GM21717 (cell line): Measurements from ENCODE around the gene TIMM44.
A peak's percentile ranks its signal among the peaks of the same experiment; 100 is the strongest.
"Not testable (repeated sequence)": the region's sequence is repeated elsewhere in the genome, so short reads cannot be mapped to it uniquely, and the experiment has no call there.

Experiments used
- ATAC-seq: cut with Tn5 transposase; IDR thresholded peaks from one replicate; pipeline ENCODE4 v1.9.1; 2021; ENCODE audit warnings: mild to moderate bottlenecking, moderate library complexity; ENCODE audit not compliant: unreplicated experiment

Gene TIMM44

DNA sequence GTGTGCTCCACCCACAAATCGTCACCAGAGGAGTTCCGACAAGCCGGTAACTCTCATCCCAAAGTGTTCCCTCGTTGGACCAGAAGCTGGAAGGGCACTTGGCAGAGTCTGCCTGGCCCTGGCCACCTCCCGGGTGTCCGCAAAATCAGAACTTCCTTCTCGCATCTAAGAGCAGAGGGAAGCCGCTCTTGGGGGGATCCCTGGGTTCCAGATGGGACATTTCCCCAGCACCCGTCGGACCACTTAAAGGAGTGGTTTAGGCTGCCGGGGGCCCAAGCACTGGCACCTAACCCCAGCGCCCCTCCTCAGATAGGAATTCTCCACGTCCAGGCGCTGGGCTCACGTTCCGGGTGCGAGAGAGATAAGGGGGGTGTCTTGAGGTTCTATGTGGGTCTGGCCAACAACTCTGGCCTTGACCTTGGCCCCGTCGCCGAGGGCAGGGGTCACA lies 40.6 kb downstream of the TIMM44 start:
- peak; percentile 11 for ATAC-seq

DNA sequence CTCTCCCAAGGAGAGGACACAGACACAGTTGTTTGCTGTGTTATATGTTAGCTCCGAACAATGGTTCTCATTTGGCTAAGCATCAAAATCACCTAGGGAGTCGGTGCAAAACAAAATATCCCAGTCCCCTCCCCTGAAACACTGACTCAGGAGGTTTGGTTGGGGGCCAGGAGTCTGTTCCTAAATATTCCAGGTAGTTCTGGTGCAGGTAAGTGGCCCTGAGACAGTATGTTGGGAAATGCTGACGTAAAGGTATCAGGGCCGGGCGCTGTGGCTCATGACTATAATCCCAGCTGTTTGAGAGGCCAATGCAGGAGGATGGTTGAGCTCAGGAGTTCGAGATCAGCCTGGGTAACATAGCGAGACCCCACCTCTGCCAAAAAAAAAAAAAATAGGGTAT lies 42.1 kb downstream of the TIMM44 start:
- no peak for ATAC-seq

DNA sequence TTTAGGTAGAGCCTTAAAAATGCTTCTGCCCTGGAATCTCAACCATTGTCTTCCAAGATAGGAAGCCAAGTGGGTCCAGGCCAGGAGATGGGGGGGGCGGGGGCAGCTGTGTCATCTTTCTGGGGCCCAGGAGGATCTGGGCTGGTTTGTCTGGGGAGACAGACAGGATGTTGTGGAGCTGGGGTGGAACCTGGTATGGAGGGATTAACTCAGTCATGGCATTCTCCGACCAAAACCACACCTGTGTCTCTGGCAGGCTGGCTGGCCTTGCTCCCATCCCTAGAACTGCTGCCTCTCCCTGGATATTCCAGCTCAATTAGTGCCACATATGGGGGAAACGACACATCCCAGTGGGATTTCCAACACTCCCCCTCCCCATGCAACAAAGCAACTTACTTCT lies 42.5 kb downstream of the TIMM44 start:
- no peak for ATAC-seq

DNA sequence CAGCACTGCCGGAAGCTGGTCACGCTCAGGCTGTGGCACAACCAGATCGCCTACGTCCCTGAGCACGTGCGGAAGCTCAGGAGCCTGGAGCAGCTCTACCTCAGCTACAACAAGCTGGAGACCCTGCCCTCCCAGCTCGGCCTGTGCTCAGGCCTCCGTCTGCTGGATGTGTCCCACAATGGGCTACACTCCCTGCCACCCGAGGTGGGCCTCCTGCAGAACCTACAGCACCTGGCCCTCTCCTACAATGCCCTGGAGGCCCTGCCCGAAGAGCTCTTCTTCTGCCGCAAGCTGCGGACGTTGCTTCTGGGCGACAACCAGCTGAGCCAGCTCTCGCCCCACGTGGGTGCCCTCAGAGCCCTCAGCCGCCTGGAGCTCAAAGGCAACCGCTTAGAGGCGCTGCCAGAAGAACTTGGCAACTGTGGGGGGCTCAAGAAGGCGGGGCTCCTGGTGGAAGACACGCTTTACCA lies 43.0 kb downstream of the TIMM44 start:
- no peak for ATAC-seq

DNA sequence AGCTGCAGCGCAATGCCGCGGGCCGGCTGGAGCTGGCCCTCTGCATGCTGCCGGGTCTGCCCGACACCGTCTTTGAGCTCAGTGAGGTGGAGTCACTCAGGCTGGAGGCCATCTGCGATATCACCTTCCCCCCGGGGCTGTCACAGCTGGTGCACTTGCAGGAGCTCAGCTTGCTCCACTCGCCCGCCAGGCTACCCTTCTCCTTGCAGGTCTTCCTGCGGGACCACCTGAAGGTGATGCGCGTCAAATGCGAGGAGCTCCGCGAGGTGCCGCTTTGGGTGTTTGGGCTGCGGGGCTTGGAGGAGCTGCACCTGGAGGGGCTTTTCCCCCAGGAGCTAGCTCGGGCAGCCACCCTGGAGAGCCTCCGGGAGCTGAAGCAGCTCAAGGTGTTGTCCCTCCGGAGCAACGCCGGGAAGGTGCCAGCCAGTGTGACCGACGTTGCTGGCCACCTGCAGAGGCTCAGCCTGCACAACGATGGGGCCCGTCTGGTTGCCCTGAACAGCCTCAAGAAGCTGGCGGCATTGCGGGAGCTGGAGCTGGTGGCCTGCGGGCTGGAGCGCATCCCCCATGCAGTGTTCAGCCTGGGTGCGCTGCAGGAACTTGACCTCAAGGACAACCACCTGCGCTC lies 43.6 kb downstream of the TIMM44 start:
- no peak for ATAC-seq

DNA sequence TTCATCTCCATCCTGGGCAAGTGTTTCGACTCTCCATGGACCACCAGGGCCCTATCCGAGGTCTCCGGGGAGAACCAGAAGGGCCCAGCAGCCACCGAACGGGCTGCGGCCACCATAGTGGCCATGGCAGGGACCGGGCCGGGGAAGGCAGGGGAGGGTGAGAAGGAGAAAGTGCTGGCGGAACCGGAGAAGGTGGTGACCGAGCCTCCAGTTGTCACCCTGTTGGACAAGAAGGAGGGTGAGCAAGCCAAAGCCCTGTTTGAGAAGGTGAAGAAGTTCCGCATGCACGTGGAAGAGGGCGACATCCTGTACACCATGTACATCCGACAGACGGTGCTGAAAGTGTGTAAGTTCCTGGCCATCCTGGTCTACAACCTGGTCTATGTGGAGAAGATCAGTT lies 44.5 kb downstream of the TIMM44 start:
- no peak for ATAC-seq

DNA sequence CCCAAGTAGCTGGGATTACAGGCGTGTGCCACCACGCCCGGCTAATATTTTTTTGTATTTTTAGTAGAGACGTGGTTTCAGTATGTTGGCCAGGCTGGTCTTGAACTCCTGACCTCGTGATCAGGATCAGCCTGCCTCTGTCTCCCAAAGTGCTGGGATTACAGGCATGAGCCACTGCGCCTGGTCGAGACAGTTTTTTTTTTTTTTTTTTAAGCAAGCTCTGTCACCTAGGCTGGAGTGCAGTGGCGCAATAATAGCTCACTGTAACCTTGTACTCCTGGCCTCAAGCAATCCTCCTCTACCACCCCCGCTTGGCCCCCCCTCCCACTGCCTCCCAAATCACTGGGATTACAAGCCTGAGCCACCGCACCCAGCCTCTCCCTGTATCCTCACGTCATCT lies 46.2 kb downstream of the TIMM44 start:
- ATAC-seq, result no peak

DNA sequence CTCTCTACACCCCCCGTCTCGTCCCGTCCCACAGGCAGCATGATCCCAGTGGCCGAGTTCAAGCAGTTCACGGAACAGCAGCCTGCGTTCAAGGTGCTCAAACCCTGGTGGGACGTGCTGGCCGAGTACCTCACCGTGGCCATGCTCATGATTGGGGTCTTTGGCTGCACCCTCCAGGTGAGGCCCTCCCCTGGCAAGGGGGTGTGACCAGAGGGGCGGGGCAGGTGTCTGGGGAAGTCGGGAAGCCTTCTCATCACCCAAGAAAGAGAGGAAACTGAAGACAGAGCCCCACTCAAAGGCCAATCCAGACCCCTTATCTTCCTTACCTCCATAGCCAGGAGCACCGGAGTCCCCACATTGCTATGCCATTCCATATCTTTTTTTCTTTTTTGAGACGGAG lies 47.9 kb downstream of the TIMM44 start:
- no peak for ATAC-seq

DNA sequence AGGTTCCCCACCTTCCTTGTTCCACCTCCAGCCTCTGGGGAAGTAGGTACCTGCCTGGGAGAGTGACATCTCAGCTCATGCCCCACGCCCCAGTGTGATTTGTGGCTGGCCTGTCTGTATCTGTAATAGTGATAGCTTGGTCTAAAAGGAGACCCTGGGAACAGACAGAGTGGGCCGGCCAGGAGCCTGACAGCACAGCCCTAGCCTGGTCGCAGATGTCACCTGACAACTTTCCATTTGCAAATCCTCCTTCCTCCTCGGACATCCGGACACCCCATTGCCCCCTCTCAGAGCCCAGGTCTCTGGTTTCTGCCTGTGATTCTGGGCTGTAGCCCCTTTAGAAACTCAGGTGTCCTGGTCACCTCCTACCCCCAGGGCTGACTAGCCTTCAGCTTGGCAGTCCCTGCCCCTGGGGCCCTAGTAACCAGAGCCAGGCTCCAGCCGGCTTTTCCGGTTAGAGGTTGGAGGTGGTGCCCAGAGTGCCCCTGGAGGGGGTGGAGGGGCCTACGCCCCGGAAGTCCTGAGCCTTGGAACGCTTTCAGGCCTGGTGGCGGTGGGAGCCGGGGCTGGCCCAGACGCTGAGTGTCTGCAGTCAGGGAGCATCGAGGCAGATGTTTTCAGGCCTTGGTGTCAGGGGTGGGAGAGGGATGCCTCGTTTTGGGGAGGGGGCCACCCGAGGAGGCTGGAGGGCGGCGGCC lies 48.7 kb downstream of the TIMM44 start:
- no peak for ATAC-seq

DNA sequence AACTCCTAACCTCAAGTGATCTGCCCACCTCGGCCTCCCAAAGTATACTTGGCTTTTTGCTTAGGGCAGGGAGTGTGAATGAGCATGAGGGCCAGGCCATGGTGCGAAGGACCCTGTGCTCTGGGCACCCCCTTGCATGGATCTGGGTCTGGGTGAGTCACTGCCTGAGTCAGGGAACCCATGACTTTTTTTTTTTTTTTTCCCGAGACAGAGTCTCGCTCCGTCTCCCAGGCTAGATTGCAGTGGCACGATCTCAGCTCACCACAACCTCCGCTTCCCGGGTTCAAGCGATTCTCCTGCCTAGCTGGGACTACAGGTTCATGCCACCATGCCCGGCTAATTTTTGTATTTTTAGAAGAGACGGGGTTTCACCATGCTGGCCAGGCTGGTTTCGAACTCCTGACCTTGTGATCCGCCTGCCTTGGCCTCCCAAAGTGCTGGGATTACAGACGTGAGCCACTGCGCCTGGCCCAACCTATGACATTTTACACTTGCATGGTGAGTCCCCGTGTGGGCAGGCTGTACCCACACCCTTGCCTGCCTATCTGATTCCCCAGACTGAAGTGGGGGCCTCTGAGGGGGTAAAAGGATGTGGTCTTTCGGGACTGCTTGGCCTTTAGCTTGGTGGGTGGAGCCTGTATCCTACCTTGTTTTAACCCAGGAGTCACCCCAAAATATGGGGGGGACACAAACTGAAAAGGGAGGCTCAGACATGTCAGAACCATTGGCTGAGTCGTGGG lies 49.9 kb downstream of the TIMM44 start:
- ATAC-seq, result not testable (repeated sequence)

DNA sequence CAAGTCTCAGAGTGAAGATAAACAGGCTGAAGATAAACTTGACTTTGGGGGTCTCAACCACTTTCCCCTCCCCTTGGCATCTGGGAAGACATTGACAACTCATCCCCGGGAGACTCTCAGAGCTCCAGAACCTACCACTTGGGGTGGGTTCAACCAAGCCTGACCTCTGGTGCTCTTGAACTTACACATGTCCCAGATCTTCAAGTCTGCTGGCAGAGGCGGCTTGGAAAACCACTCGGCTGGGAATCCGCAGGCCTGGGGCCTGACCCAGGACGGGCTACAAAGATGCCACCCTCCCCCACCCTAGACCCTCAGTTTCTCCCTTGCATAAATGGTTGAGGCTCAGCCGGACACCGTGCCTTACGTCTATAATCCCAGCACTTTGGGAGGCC lies 54.6 kb downstream of the TIMM44 start:
- ATAC-seq, result no peak

DNA sequence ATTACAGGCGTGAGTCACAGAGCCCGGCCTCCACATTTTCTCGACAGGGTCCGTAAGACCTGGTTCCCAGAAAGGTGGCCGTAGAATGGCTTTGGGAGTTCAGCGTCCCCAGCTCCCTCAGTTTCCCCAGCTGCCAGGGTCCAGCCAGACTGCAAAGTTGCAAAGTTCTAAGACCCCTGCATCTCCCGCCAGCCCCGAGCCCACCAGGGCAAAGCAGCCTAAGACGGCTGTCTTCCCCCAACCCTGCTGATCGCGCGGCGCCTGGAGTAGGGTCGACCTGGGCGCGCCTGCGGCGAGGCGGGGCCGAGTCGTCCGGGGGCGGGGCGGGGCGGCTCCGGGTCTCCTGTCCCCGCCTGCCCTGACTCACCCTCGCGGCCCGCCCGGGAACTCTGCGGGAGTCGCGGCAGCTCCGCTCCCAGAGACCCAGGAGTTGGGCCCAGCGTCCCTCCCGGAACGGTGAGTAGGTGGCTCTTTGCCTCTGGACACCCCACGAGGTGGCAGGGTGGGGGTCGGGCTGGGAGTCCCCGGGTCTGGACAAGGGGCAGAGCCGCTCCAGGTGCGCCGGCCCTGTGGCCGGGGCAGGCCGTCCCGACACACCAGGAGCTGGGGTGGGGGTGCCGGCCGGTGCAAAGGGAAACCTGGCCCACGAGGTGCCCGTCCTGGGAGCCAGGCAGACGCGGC lies 55.2 kb downstream of the TIMM44 start, which contains the start of gene LRRC8E:
LRRC8E (plus strand) TSS at position 366 of the 681 bp plus-strand sequence. CDS start 7,094 bp downstream, outside the sequence.
- ATAC-seq, result no peak

DNA sequence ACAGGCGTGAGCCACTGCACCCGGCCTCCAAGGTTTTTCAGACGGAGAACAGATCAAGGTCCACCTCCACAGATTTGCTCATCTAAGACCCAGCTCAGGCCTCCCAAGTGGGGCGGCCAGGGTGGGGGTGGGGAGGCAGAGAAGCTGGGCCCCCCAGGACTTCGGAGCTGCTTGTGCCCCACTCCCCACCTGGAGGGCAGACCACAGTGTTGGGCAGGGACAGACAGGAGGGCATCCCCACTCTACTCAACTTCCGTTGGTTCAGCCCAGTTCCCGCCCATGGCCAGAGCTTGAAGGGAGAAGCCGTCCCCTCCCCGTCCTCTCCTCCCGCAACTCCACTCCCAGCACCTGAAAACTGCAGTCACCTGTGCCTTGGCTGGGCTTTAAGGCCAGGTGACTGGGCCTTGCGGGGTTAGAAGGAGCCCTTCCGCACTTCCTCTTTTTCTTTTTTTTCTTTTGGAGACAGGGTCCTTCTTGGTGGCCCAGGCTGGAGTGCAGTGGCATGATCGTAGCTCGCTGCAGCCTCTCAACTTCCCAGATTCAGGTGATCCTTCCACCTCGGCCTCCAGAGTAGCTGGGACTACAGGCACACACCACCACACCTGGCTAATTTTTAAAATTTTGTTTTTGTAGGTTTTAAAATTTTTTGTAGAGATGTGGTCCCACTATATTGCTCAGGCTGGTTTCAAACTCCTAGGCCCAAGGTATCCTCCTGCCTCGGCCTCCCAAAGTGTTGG lies 55.9 kb downstream of the TIMM44 start:
- no peak for ATAC-seq

DNA sequence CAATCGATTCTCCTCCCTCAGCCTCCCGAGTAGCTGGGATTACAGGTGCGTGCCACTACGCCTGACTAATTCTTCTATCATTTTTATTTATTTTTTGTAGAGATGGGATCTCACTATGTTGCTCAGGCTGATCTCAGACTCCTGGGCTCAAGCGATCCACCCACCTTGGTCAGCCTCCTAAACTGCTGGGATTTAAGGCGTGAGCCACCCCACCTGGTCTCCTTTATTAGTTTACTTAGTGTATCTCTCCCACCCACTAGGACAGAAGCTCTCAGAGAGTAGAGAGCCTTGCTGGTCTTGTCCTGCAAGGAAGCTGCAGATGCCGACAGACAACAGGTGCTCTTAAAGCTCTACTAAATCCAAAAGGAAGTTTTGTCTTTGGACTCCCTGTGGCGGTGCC lies 57.6 kb downstream of the TIMM44 start:
- no peak for ATAC-seq

DNA sequence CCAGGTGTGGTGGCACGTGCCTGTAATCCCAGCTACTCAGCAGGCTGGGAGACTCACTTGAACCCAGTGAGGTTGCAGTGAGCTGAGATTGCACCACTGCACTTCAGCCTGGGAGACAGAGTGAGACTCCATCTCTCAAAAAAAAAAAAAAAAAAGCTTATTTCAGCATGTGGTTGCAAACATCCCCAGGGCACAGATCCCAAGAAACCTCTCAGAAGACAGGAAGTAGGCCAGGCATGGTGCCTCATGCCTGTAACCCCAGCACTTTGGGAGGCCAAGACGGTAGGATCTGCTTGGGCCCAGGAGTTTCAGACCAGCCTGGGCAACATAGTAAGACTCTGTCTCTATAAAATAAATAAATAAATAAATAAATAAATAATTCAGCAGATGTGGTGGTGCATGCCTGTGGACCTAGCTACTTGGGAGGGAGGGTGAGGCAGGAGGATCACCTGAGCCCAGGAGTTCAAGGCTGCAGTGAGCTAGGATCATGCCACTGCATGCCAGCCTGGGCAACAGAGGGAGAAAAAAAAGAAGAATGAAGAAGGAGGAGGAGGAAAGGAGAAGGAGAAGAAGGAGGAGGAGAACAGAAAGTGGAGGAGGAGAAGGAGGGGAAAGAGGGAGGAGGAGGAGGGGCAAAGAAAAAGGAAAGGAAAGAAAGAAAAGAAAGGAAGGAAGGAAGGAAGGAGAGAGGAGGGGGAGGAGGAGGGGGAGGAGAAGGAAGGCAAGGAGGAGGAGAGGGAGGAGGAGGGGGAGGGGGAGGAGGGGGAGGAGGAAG lies 59.5 kb downstream of the TIMM44 start:
- no peak for ATAC-seq

DNA sequence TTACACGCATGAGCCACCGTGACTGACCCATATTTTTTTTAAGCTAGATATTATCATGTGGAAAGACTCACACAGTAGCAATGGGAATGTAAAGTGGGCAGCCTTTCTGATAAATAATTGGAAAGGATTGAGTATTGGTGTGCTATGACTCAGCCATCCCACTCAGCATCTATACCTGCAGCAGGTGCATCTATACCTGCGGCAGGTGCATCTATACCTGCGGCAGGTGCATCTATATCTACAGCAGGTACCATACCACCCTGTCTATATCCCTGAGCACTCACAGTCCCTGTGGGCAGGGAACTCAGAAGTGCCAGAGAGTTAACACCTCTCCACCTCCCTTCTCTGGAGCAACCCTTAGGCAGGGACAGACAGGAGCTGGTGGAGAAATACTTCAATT lies 60.4 kb downstream of the TIMM44 start:
- ATAC-seq, result no peak

DNA sequence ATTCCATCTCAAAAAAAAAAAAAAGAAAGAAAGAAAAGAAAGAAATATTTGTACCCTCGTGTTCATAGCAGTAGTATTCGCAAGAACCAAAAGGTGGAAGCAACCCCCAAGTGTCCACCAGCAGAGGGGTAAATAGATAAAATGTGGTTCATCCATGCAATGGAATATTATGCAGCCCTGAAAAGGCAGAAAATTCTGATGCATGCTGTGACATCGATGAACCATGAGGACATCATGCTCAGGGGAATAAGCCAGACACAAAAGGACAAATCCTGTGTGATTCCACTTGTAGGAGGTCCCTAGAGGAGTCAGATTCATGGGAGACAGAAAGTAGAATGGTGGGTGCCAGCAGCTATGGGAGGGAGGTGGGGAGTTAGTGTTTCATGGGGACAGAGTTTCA lies 61.6 kb downstream of the TIMM44 start:
- no peak for ATAC-seq

DNA sequence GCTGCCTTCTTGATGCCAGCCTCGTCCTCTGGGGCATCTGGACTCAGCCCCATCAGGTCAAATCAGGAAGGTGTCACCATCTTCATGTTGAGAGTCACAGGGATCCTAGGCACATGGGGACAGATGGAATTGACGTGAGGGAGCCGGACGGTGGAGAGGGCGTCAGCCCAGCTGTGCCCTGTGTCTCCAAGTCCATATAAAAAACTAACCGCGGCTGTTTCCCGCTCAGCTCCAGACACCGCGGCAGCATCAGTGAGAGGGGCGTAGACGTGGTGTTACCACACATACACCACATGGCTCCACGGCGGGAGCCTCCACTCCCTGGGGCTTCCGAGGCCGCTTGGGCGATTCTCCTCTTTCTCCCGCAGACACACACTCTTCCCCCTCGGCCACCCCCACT lies 63.6 kb downstream of the TIMM44 start:
- no peak for ATAC-seq

DNA sequence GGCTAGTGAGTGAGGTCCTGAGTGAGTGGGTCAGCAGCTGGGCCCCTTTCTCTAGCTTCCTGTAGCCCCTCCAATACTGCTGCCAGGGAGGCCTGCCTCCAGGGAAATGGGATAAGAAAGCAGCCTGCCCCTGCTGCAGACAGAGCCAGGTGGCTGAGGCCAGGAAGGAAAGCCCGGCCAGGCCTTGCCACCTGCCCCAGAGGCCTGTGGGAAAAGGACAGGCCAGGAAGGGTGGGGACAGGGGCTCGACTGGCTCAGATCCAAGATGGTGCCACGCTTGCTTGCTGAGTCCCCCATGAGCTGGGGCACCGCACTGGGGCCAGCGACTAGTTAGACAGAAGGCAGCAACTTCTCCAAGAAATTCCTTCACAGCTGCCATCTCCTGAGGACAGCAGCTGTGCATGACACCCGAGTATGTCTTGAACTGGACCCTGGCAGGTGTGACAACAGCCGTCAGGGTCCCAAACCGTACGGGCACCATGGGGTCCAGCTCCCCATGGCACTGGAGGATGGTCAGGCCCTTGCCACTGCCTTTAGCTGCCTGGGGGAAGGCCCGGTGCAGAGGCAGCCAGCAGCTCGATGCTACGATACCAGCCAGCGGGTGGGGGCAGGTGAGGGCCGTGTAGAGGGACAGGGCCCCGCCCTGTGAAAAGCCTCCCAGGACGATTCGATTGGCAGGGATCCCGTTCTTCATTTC lies 64.2 kb downstream of the TIMM44 start:
- ATAC-seq, result no peak
